ENCODE results near the gene FURIN. TPM values are rescaled to one million over a fixed set of nuclear protein-coding genes. Genes with fewer than 3 reads are reported as not detected.

Gene FURIN
- total RNA-seq, 1 experiment from 2014 or later = 35.1 TPM

DNA sequence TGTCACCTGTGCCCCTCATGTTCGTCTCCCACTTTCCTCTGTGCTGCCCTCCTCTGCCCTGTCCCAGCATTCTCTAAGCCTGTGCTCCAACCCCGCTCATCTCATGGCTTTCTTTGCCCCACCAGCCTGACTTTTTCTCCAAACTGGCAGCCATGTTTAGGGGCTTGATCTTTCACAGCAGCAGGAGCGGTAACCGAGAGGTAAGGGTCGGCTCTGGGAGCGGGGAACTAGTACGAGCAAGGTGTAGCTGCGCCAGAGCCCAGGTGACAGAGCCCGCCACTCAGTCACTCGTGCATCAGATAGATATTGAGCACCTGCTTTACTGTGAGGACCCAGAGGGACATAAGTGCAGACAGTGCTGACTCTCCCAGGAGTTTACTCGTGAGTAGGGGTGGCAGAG is 48.1 kb downstream of the FURIN start:
- H4K8ac ChIP-seq (replicated peaks; ENCODE audit: insufficient read length, low read depth, low read length) = no peak overlapping the region
- TF ChIP-seq, protein P1, sequence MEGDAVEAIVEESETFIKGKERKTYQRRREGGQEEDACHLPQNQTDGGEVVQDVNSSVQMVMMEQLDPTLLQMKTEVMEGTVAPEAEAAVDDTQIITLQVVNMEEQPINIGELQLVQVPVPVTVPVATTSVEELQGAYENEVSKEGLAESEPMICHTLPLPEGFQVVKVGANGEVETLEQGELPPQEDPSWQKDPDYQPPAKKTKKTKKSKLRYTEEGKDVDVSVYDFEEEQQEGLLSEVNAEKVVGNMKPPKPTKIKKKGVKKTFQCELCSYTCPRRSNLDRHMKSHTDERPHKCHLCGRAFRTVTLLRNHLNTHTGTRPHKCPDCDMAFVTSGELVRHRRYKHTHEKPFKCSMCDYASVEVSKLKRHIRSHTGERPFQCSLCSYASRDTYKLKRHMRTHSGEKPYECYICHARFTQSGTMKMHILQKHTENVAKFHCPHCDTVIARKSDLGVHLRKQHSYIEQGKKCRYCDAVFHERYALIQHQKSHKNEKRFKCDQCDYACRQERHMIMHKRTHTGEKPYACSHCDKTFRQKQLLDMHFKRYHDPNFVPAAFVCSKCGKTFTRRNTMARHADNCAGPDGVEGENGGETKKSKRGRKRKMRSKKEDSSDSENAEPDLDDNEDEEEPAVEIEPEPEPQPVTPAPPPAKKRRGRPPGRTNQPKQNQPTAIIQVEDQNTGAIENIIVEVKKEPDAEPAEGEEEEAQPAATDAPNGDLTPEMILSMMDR (conservative IDR thresholded peaks at IDR 0.05) = no peak
- no CpG with 5 or more reads among the region's 11 CpGs for WGBS (ENCODE audit: extremely low coverage, insufficient read length, low lambda C conversion rate)
- no peaks in the 10 kb centered on the region for H3K9me3 ChIP-seq (ENCODE audit: control insufficient read depth, low read depth, low read length)
- no peak overlapping the region for H2BK5ac ChIP-seq (ENCODE audit: insufficient read length, low read length)
- no peak overlapping the region for H3K9ac ChIP-seq (ENCODE audit: extremely low read depth, insufficient read length, low read length)
- no peaks in the 10 kb centered on the region for H3K23me2 ChIP-seq (ENCODE audit: insufficient read length, low read depth, low read length, poor library complexity, severe bottlenecking)
- H3K23ac ChIP-seq (ENCODE audit: insufficient read length, low read depth, low read length) = no peak overlapping the region
- no peak overlapping the region for H3K4me2 ChIP-seq (ENCODE audit: insufficient read depth, insufficient read length, low read length)
- no peak overlapping the region for H2BK20ac ChIP-seq (ENCODE audit: low read depth, low read length, poor library complexity, severe bottlenecking)
- H3K4me1 Mint-ChIP-seq = peaks cover 3 to 8% of the 10 kb centered on the region in 2 experiments; a peak in 2 of 4 replicates
- H4K20me1 ChIP-seq (ENCODE audit: control insufficient read depth, insufficient read depth, insufficient read length) = no peaks in the 10 kb centered on the region
- no peak for DNase-seq
- H3K4me3 Mint-ChIP-seq = no peak overlapping the region
- H3K9me3 Mint-ChIP-seq = no peaks in the 10 kb centered on the region
- H3K27ac Mint-ChIP-seq = peak overlapping the region in 1 of 3 experiments; percentile 94; a peak in 4 of 7 replicates
- H2BK15ac ChIP-seq (ENCODE audit: low read depth, low read length) = no peak overlapping the region
- H4K5ac ChIP-seq (ENCODE audit: insufficient read length, low read depth, low read length) = no peak overlapping the region
- H3K79me1 ChIP-seq (ENCODE audit: insufficient read depth, low read depth, low read length, poor library complexity, severe bottlenecking) = no peaks in the 10 kb centered on the region
- H3K56ac ChIP-seq (ENCODE audit: insufficient read length, low read depth, low read length) = no peak overlapping the region
- H3K36me3 Mint-ChIP-seq (ENCODE audit: insufficient read depth in 1 of 3, low read depth in 3 of 3) = peaks cover 5 to 63% (median 18%) of the 10 kb centered on the region in 3 experiments; a peak in 6 of 7 replicates
- H2BK12ac ChIP-seq (ENCODE audit: insufficient read length, low read depth, low read length) = no peak overlapping the region
- H2BK120ac ChIP-seq (ENCODE audit: low read depth, low read length, poor library complexity, severe bottlenecking) = no peak overlapping the region
- H2AFZ ChIP-seq (ENCODE audit: low read length) = no peak overlapping the region
- H3K14ac ChIP-seq (ENCODE audit: insufficient read depth, low read length) = no peak overlapping the region
- no peak overlapping the region for H3K4ac ChIP-seq (ENCODE audit: low read depth, low read length)
- no peaks in the 10 kb centered on the region for H3K79me2 ChIP-seq (ENCODE audit: insufficient read depth, low read length)
- H3K27me3 ChIP-seq (ENCODE audit: insufficient read depth, low read length) = no peaks in the 10 kb centered on the region
- no peak overlapping the region for H3K27ac ChIP-seq (ENCODE audit: insufficient read length, low read depth, low read length)
- no peaks in the 10 kb centered on the region for H3K4me1 ChIP-seq (ENCODE audit: insufficient read depth, low read length)
- H3T11ph ChIP-seq (ENCODE audit: low read length) = no peak overlapping the region
- H4K91ac ChIP-seq (ENCODE audit: insufficient read length, low read depth, low read length) = no peak overlapping the region
- H3K27me3 Mint-ChIP-seq (ENCODE audit: low read depth) = no peaks in the 10 kb centered on the region
- no peak overlapping the region for H2AK5ac ChIP-seq (ENCODE audit: insufficient read length, low read length)
- H3K18ac ChIP-seq (ENCODE audit: insufficient read length, low read depth, low read length) = no peak overlapping the region
